Brain microvascular endothelial cell (primary cell): ENCODE measurements around the gene TDRKH.

Experiments used
- DNase-seq: peaks from one replicate; pipeline ENCODE4 v3.0.0-alpha.2; 2020
- H3K27ac ChIP-seq: fragments of 250-450 bp; sonication (Bioruptor Pico); 2 replicates; pipeline ENCODE4 v1.5.1; 2020; ENCODE audit warnings: mild to moderate bottlenecking, moderate library complexity
- H3K27me3 ChIP-seq: fragments of 250-450 bp; sonication (Bioruptor Pico); replicated peaks from 2 replicates; pipeline ENCODE4 v1.5.1; 2020; ENCODE audit warnings: mild to moderate bottlenecking
- H3K36me3 ChIP-seq: fragments of 250-450 bp; sonication (Bioruptor Pico); replicated peaks from 2 replicates; pipeline ENCODE4 v1.5.1; 2020; ENCODE audit warnings: mild to moderate bottlenecking
- H3K4me3 ChIP-seq: 2 replicates; pipeline ENCODE4 v1.5.1; 2011; ENCODE audit warnings: low read depth, mild to moderate bottlenecking, control low read depth, low read length, moderate library complexity
- CTCF ChIP-seq: IDR thresholded peaks from 2 replicates; pipeline ENCODE4 v1.5.1; 2011; ENCODE audit warnings: low read depth, mild to moderate bottlenecking, moderate library complexity, low read length, control low read depth, inconsistent platforms; ENCODE audit errors: missing control alignments
- in situ Hi-C: cut with HindIII; loops from 2 replicates; pipeline ENCODE4 v1.10.0; 2017; ENCODE audit warnings: low sequenced_read_pairs, low pct_ligation_motif_present

TDRKH gene

GRCh38 chr1:151815716-151816327 is 25.5 kb upstream of the TDRKH start:
- H3K4me3 ChIP-seq: no peak overlapping the region
- no peak for DNase-seq
- no peak for TF ChIP-seq CTCF
- no peaks in the 10 kb centered on the region for H3K27me3 ChIP-seq
- H3K27ac ChIP-seq: no peak overlapping the region
- H3K36me3 ChIP-seq: no peaks in the 10 kb centered on the region
- in situ Hi-C loops: no loop called here

GRCh38 chr1:151814971-151815545 is 24.8 kb upstream of the TDRKH start:
- TF ChIP-seq CTCF: no peak
- DNase-seq: no peak
- no peaks in the 10 kb centered on the region for H3K27me3 ChIP-seq
- H3K4me3 ChIP-seq: no peak overlapping the region
- no peak overlapping the region for H3K27ac ChIP-seq
- no peaks in the 10 kb centered on the region for H3K36me3 ChIP-seq
- in situ Hi-C loops: no loop called here

DNA sequence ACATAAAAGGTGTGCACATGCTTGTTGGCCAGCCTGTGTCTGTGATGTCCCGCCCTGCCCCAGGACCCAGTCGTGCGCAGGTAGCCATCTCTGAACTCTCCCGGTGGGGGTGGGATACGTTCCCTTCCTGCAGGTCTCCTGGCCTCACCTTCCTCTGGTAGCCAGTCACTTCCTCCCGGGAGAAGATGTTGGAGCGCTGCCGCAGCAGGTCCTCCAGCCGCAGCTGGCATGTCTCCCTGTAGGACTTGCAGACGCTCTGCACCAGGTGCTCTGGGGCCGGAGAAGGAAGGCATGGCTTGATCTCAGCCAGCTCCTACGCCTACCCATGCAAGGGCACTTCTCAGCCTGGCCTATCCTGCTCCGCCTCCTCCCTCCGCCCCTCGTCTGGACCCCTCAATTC is 24.1 kb upstream of the TDRKH start:
- no peak for DNase-seq
- in situ Hi-C loops: no loop called here
- no peak overlapping the region for H3K4me3 ChIP-seq
- no peak for TF ChIP-seq CTCF
- H3K27ac ChIP-seq: no peak overlapping the region
- H3K27me3 ChIP-seq: no peaks in the 10 kb centered on the region
- no peaks in the 10 kb centered on the region for H3K36me3 ChIP-seq

DNA sequence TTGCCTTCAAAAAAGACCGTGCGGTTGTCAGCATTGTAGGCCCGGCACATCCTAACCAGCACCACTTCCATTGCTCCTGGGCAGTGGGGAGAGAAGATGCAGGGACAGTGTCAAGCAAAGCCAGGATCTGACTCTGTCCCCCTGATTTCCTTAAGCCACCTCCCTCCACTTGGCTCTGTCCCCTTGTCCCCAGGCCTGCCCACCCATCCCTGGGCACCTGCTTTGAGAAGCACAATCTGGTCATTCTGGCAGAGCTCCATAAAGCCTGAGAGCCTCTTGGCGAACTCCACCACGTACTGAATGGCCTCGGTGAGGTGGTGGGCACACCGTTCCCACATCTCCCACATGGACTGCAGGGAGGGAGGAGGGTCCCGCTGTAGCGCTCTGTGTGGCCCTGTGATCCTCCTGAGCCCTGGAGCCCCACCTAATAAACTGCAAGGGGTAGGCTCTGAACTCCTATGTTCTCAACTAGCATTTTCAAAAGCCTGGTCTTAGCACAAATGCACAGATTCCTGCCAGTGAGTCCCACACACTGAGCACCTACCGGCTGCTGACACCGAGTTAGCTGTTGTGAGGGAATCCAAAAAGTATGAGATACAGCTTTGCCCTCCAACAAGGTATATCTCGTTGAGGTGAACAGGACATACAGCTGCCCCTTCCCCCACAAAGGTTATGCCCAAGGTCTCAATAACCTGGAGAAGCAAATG is 23.1 kb upstream of the TDRKH start:
- peaks cover 2% of the 10 kb centered on the region for H3K27me3 ChIP-seq
- no peak for TF ChIP-seq CTCF
- in situ Hi-C loops: no loop called here
- H3K27ac ChIP-seq: no peak overlapping the region
- no peaks in the 10 kb centered on the region for H3K36me3 ChIP-seq
- DNase-seq: no peak
- no peak overlapping the region for H3K4me3 ChIP-seq

GRCh38 chr1:151811181-151811580 is 20.9 kb upstream of the TDRKH start:
- H3K27ac ChIP-seq: no peak overlapping the region
- no peak for DNase-seq
- TF ChIP-seq CTCF: no peak
- peaks cover 13% of the 10 kb centered on the region for H3K27me3 ChIP-seq
- H3K36me3 ChIP-seq: no peaks in the 10 kb centered on the region
- in situ Hi-C loops: no loop called here
- H3K4me3 ChIP-seq: no peak overlapping the region
